22Rv1 (cell line): Measurements from ENCODE around the gene CPZ.

ENCODE experiments used
- H3K27ac ChIP-seq: fragments of 450-650 bp; 2 replicates; pipeline ENCODE4 v1.5.1; 2017
- ZFX ChIP-seq: fragments of 450-650 bp; IDR thresholded peaks from 2 replicates; pipeline ENCODE4 v1.6.1; 2017; ENCODE audit warnings: antibody characterized with exemption, borderline replicate concordance
- TF ChIP-seq, protein P1 (sequence below): fragments of 450-650 bp; IDR thresholded peaks from 2 replicates; pipeline ENCODE4 v1.5.1; 2017; ENCODE audit warnings: mild to moderate bottlenecking

The CPZ gene

DNA sequence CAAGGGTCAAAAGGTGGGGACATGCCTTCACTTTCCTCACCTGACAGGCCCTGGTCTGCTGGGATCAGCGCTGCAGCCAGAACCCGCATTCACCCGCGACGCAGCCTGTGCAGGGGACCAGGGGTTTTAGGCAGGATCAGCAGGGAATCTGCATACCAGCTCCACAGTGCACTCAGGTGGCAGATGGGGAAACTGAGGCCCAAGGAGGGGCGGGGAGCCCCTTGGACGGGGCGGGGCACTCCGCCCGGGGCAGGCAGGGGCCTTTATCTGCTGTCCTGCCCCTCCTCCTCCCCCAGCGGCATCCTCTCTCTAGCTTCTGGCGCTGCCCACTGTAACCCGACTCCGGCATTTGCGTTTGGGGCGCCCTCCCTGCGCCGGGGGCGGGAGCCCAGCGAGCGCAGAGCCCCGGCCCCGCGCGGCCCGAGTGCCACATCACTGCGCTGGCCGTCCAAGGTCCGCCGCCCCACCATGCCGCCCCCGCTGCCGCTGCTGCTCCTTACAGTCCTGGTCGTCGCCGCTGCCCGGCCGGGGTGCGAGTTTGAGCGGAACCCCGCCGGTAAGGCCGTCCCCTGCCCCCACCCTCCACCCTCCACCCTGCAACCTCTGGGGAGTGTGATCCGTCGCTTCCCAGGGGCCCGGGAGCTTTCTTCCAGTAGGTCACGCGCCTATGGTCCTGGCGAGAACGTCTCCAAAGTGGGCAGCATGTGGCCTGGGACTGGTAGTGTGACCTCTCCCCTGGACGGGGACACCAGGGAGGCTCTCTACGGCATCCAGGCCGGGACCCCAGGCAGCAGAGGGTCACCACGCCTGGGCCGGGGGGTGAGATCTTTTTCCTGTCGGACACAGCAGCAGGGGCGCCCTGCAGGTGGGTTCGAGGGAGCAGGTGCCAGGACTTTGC lies at the start of gene CPZ:
Gene CPZ (plus strand): TSS at position 400 of the 898 bp plus-strand sequence. CDS start 69 bp downstream, at position 469.
- TF ChIP-seq ZFX, result no peak
- TF ChIP-seq, protein P1, sequence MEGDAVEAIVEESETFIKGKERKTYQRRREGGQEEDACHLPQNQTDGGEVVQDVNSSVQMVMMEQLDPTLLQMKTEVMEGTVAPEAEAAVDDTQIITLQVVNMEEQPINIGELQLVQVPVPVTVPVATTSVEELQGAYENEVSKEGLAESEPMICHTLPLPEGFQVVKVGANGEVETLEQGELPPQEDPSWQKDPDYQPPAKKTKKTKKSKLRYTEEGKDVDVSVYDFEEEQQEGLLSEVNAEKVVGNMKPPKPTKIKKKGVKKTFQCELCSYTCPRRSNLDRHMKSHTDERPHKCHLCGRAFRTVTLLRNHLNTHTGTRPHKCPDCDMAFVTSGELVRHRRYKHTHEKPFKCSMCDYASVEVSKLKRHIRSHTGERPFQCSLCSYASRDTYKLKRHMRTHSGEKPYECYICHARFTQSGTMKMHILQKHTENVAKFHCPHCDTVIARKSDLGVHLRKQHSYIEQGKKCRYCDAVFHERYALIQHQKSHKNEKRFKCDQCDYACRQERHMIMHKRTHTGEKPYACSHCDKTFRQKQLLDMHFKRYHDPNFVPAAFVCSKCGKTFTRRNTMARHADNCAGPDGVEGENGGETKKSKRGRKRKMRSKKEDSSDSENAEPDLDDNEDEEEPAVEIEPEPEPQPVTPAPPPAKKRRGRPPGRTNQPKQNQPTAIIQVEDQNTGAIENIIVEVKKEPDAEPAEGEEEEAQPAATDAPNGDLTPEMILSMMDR, result no peak
- H3K27ac ChIP-seq, result no peak within 1 kb of the TSS

- no peak overlapping the region for H3K27ac ChIP-seq
- no peak for TF ChIP-seq ZFX
- TF ChIP-seq, protein P1, result no peak
Measured at GRCh38 chr4:8542776-8543525, 49.6 kb upstream of the CPZ start.

DNA sequence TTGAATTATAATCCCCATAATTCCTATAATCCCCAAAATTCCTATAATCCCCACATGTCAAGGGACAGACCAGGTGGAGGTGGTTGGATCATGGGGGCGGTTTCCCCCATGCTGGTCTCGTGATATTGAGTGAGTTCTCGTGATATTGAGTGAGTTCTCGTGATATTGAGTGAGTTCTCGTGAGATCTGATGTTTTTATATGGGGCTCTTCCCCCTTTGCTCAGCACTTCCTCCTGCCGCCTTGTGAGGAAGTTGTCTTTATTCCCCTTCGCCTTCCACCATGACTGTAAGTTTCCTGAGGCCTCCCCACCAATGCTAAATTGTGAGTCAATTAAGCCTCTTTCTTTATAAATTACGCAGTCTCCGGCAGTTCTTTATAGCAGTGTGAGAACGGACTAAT lies 48.9 kb upstream of the CPZ start:
- no peak for TF ChIP-seq ZFX
- TF ChIP-seq, protein P1, result no peak
- no peak overlapping the region for H3K27ac ChIP-seq

DNA sequence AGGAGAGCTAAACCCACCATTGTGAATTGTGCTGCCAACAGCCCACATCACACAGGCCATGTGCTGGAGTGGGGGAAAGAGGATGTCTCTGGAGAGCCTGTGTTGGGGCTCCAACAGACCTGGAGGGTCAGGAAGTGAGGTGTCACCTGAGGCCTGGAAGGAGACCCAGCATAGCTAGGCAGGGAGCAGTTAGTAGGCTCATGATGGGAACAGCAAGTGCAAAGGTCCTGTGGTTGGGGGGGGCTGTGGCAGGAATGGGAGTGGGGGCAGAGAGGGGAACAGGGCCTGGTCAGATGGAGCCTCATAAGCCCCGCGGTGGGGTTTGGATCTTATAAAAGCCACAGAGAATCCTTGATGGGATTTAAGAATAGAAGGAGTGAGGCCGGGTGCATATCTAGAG lies 48.3 kb upstream of the CPZ start:
- TF ChIP-seq, protein P1, result no peak
- TF ChIP-seq ZFX, result no peak
- H3K27ac ChIP-seq, result no peak overlapping the region

- TF ChIP-seq ZFX, result no peak
- TF ChIP-seq, protein P1, result no peak
- H3K27ac ChIP-seq, result no peak overlapping the region
Measured at GRCh38 chr4:8544741-8545438, 47.7 kb upstream of the CPZ start.

DNA sequence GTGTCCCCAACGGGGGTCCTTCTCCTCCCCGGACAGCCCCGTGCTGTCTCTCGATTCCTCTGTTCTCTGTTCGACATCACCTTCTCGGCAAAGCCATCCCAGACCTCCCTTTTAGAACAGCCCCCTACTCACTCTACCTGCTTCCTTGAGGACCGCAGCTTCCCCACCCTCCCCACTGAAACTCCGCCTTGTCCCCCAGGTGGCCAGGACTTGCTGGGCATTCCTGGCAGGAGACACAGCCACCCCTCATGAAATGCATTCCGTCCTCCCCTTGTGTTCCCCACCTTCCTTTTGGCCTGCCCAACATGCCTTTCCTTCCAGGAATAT lies 47.2 kb upstream of the CPZ start:
- H3K27ac ChIP-seq, result no peak overlapping the region
- TF ChIP-seq ZFX, result no peak
- TF ChIP-seq, protein P1, result no peak

DNA sequence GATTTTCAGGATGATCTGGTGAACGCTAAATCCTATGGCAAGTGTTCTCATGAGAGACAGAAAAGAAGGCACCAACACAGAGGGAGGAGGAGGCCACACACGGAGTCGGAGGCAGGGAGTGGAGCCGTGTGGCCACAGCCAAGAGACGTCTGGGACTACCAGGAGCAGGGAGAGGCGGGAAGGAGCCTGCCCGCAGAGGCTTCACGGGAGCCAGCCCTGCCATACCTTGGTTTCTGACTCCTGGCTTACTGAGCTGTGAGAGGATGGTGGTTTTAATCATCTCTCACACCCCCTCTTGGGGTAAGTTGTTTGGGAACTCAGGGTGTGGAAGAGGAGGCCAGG lies 45.8 kb upstream of the CPZ start:
- H3K27ac ChIP-seq, result no peak overlapping the region
- no peak for TF ChIP-seq ZFX
- TF ChIP-seq, protein P1, result no peak
